Prostate gland (tissue), 2 donors: ENCODE results near the gene CPED1. TPM values are rescaled to one million over a fixed set of nuclear protein-coding genes. Genes with fewer than 3 reads are reported as not detected.

Experiments used
- DNase-seq: peaks from one replicate; pipeline ENCODE4 v3.0.0-alpha.2; 2019; ENCODE audit warnings: low spot score
- H3K27ac ChIP-seq, 2 donors: fragments of 200-600 bp; sonication (generic); 2 replicates each; pipeline ENCODE4 v1.5.1; 2017 to 2019
- H3K27me3 ChIP-seq: fragments of 200-600 bp; sonication (generic); replicated peaks from 2 replicates; pipeline ENCODE4 v1.5.1; 2019; ENCODE audit not compliant: insufficient read depth
- H3K36me3 ChIP-seq, 2 donors: fragments of 200-600 bp; sonication (generic); 1 replicate in 1 of 2; 2 replicates in 1 of 2; pipeline versions ENCODE4 v1.5.1 to v1.8.1; 2017 to 2019
- H3K4me1 ChIP-seq: fragments of 200-600 bp; sonication (generic); replicated peaks from 2 replicates; pipeline ENCODE4 v1.5.1; 2019
- H3K4me3 ChIP-seq, 2 donors: fragments of 200-600 bp; sonication (generic); 2 replicates each; pipeline ENCODE4 v1.5.1; 2017 to 2019
- H3K9me3 ChIP-seq: fragments of 200-600 bp; sonication (generic); 2 replicates; pipeline ENCODE4 v1.5.1; 2017
- POLR2A ChIP-seq: fragments of 450-650 bp; IDR thresholded peaks from one replicate; pipeline ENCODE4 v1.6.1; 2016; ENCODE audit warnings: antibody characterized with exemption, mild to moderate bottlenecking
- POLR2AphosphoS5 ChIP-seq: sonication (generic); formaldehyde crosslinking; IDR thresholded peaks from one replicate; pipeline ENCODE4 v1.6.1; 2017; ENCODE audit warnings: antibody characterized with exemption
- WGBS: methylation state at CpG from one replicate; pipeline ENCODE4 v1.1.5; 2018; 5-methylcytosine and 5-hydroxymethylcytosine counted together
- intact Hi-C: fragments of 100-400 bp; cut with DNase I; formaldehyde crosslinking; loops from one replicate; pipeline ENCODE4 v1.14.2; 2022
- total RNA-seq, 2 donors: library from RNA; depleted of rRNA; stranded (reverse); fragments of >200 nt; gene quantifications; one replicate each; pipeline ENCODE4 v1.1.0, GENCODE V29; 2016
- TF ChIP-seq, protein P1 (sequence below), 4 experiments: fragments of 200-600 bp in 2 of 4; fragments of 450-650 bp in 2 of 4; sonication (generic) in 2 of 4; IDR thresholded peaks; 1 replicate in 3 of 4; 2 replicates in 1 of 4; pipeline ENCODE4 v1.5.1; 2016 to 2019; ENCODE audit warnings: antibody characterized with exemption in 4 of 4, mild to moderate bottlenecking in 2 of 4, moderate library complexity in 2 of 4

The CPED1 gene
- total RNA-seq, 2 donors from 2014 or later = 10.7 to 23.3 TPM

DNA sequence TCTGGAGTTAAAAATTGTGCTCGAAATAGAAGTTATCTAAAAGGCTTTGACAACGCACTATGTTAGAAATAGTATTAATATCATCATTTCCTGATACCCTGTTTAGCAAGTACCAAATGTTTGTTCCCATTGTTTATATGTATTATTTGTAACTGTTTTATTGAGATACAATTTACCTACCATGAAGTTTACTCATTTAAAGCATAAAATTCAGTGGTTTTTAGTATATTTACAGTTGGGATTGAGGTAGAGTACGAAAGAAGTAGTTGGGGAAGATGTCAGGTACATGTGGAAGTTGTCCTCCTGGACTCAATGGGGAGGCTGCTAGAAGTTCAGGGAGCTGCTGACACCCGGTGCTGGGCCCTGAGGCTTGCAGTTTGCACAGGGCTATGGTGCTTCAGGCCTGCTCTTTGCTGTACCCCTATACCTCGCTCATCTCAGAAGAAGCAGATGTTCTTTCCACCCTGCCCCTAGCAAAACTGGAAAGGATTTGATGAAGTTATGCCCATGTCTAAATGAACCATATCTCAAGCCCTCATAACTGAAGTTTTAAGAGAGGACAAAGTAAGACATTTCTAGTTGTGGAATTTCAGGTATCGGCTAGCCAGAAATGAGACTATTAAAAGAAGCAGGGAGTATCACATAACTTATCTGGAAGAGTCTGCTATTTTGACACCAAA is 315.1 kb downstream of the CPED1 start:
- intact Hi-C loops = no loop called here
- WGBS = 87% methylated on average over 6 of the region's 6 CpGs
- TF ChIP-seq POLR2AphosphoS5 = no peak
- TF ChIP-seq, protein P1, sequence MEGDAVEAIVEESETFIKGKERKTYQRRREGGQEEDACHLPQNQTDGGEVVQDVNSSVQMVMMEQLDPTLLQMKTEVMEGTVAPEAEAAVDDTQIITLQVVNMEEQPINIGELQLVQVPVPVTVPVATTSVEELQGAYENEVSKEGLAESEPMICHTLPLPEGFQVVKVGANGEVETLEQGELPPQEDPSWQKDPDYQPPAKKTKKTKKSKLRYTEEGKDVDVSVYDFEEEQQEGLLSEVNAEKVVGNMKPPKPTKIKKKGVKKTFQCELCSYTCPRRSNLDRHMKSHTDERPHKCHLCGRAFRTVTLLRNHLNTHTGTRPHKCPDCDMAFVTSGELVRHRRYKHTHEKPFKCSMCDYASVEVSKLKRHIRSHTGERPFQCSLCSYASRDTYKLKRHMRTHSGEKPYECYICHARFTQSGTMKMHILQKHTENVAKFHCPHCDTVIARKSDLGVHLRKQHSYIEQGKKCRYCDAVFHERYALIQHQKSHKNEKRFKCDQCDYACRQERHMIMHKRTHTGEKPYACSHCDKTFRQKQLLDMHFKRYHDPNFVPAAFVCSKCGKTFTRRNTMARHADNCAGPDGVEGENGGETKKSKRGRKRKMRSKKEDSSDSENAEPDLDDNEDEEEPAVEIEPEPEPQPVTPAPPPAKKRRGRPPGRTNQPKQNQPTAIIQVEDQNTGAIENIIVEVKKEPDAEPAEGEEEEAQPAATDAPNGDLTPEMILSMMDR (IDR thresholded peaks at IDR 0.05) = no peak
- no peak for TF ChIP-seq POLR2A
- Histone ChIP-seq H3K27me3 (no peaks in the 10 kb centered on the region), H3K4me3 (no peak overlapping the region), H3K4me1 (no peaks in the 10 kb centered on the region), H3K27ac (no peak overlapping the region), H3K36me3 (no peaks in the 10 kb centered on the region), H3K9me3 (no peaks in the 10 kb centered on the region)
- DNase-seq = no peak

DNA sequence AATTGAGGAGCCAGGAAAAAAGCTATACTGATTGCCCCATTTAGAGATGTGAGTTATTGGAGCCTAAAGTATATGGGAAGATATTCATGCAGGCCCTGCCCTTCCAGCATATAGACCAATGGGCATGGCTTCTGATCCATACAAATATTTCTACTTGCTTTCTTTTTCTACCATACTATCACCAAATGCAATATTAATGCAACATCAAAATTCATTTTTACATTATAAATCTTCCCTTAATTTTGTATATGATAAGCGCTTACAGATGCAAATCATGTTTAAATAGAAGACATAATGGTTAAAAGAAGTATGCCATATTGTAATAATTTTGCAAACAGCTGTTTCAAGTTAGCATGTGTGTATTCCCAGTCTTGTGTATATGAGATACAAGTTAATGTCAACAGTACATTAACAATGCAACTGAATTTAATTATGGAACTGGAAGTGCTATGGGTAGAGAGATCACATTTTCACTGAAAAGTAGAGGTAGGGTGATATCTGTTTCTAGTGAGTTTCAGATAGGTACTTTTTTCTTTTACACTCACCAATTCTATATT is 315.7 kb downstream of the CPED1 start:
- Histone ChIP-seq H3K9me3 (no peaks in the 10 kb centered on the region), H3K27ac (no peak overlapping the region), H3K36me3 (no peaks in the 10 kb centered on the region), H3K27me3 (no peaks in the 10 kb centered on the region), H3K4me3 (no peak overlapping the region), H3K4me1 (no peaks in the 10 kb centered on the region)
- WGBS = 93% methylated on average over 1 of the region's 1 CpG
- no peak for DNase-seq
- intact Hi-C loops = no loop called here
- TF ChIP-seq, protein P1 (IDR thresholded peaks at IDR 0.05) = no peak
- no peak for TF ChIP-seq POLR2AphosphoS5
- TF ChIP-seq POLR2A = no peak

DNA sequence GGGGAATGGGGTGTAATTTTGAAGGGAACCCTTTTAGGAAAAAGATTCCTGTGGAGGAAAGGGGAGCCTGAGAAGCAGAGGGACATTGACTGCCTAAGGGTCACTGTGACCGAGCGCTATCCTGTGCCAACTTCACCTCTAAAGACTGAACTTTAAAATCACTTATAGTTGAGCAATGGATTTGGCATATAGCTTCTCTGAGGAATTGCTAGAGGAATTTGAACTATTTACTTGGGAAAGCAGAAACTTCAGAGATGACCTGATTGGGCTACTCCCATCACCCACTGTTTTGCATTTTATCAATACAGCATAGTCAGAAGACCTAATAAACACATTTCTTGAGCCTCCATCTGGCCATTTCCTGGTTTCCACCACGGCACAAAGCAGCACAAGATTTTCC is 316.6 kb downstream of the CPED1 start:
- no peak overlapping the region for H3K4me3 ChIP-seq
- H3K27ac ChIP-seq = no peak overlapping the region
- WGBS = 93% methylated on average over 3 of the region's 3 CpGs
- H3K36me3 ChIP-seq = no peaks in the 10 kb centered on the region
- no peaks in the 10 kb centered on the region for H3K9me3 ChIP-seq
- no peak for DNase-seq
- H3K27me3 ChIP-seq = no peaks in the 10 kb centered on the region
- H3K4me1 ChIP-seq = no peaks in the 10 kb centered on the region
- TF ChIP-seq, protein P1 (IDR thresholded peaks at IDR 0.05) = no peak
- no peak for TF ChIP-seq POLR2AphosphoS5
- TF ChIP-seq POLR2A = no peak
- intact Hi-C loops = no loop called here

DNA sequence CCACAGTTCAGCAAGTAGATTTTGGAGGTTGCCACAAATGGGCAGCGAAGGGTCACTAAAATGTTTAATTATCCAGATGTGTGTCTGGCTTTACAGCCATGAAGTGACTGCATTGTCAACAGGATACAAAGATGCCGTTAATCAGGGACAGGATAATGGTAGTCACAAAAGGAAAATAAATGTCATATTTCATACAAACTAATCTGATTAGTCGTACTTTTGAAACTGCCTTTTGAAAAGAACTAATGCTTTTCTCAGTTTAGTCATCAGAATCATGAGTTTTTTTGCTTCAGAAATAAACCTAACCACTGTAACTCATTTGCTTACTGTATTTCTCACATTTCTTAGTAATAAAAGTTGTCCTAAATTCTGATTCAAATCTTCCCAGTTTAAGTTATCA is 318.1 kb downstream of the CPED1 start:
- no peak for DNase-seq
- WGBS = 63% methylated on average over 3 of the region's 3 CpGs
- Histone ChIP-seq H3K9me3 (no peaks in the 10 kb centered on the region), H3K4me3 (no peak overlapping the region), H3K27ac (no peak overlapping the region), H3K4me1 (no peaks in the 10 kb centered on the region), H3K27me3 (no peaks in the 10 kb centered on the region), H3K36me3 (no peaks in the 10 kb centered on the region)
- intact Hi-C loops = no loop called here
- TF ChIP-seq, protein P1 (IDR thresholded peaks at IDR 0.05) = no peak
- no peak for TF ChIP-seq POLR2AphosphoS5
- no peak for TF ChIP-seq POLR2A

DNA sequence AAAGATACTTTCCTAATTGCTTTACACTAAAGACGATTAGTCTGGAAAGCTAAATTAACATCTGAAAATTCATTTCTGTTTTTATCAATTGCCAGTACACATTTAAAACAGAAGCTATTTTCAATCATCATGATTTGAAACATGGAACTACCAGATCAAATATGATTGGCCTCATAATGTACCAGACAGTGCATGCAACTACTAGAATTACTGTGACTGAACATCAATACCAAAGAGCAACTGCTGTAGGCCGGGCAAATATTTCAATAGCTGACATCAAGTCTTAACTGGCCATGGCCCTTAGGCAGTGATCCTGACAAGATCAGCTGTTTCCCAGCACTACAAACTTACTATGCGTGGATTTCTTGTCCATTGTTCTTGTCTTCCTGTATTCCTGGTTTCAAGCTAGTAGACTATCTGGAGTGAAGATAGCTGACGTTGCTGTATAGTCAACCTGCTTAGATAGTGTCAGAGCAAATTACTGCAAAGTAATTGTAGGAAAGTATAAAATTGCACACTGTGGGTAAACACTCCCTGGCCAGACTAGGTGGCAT is 318.6 kb downstream of the CPED1 start:
- 56% methylated on average over 4 of the region's 4 CpGs for WGBS
- Histone ChIP-seq H3K9me3 (no peaks in the 10 kb centered on the region), H3K27me3 (no peaks in the 10 kb centered on the region), H3K4me3 (no peak overlapping the region), H3K4me1 (no peaks in the 10 kb centered on the region), H3K36me3 (no peaks in the 10 kb centered on the region), H3K27ac (no peak overlapping the region)
- no peak for DNase-seq
- intact Hi-C loops = no loop called here
- TF ChIP-seq POLR2A (no peak), POLR2AphosphoS5 (no peak)
- TF ChIP-seq, protein P1 (IDR thresholded peaks at IDR 0.05) = no peak
